GM23338 (cell line): ENCODE data around the gene PSMA7. TPM values are rescaled to one million over a fixed set of nuclear protein-coding genes. Genes with fewer than 3 reads are reported as not detected.

ENCODE experiments used
- ATAC-seq: fragments of 200-7000 bp; cut with Tn5 transposase; 3 replicates; pipeline ENCODE4 v1.9.1; 2020
- DNase-seq: peaks from one replicate; pipeline ENCODE4 v3.0.0-alpha.2; 2015; ENCODE audit warnings: low spot score
- H2AFZ ChIP-seq: fragments of 200-600 bp; sonication (generic); 2 replicates; pipeline ENCODE4 v1.8.0; 2016; ENCODE audit warnings: antibody characterized with exemption, mild to moderate bottlenecking, moderate library complexity
- H3F3A ChIP-seq: fragments of 200-600 bp; sonication (generic); replicated peaks from 2 replicates; pipeline ENCODE4 v1.8.0; 2017; ENCODE audit warnings: antibody characterized with exemption, mixed run types, low read depth
- H3K27ac ChIP-seq: fragments of 200-600 bp; sonication (generic); 2 replicates; pipeline ENCODE4 v1.6.1; 2016; ENCODE audit warnings: low read depth
- H3K27me3 ChIP-seq: fragments of 200-600 bp; sonication (generic); 2 replicates; pipeline ENCODE4 v1.8.0; 2016; ENCODE audit warnings: mild to moderate bottlenecking, mixed run types, moderate library complexity; ENCODE audit not compliant: insufficient read depth
- H3K36me3 ChIP-seq: fragments of 200-600 bp; sonication (generic); 2 replicates; pipeline ENCODE4 v1.8.0; 2016; ENCODE audit warnings: mild to moderate bottlenecking; ENCODE audit not compliant: insufficient read depth
- H3K4me1 ChIP-seq: fragments of 200-600 bp; sonication (generic); 2 replicates; pipeline ENCODE4 v1.8.0; 2016; ENCODE audit warnings: mild to moderate bottlenecking, moderate library complexity; ENCODE audit not compliant: insufficient read depth
- H3K4me2 ChIP-seq: fragments of 200-600 bp; sonication (generic); 2 replicates; pipeline ENCODE4 v1.7.1; 2017; ENCODE audit warnings: mixed run types
- H3K4me3 ChIP-seq: fragments of 200-600 bp; sonication (generic); 2 replicates; pipeline ENCODE4 v1.6.1; 2016; ENCODE audit warnings: mixed run types
- H3K79me2 ChIP-seq: fragments of 200-600 bp; sonication (generic); replicated peaks from 2 replicates; pipeline ENCODE4 v1.8.0; 2017; ENCODE audit warnings: mild to moderate bottlenecking; ENCODE audit not compliant: insufficient read depth
- H3K9me2 ChIP-seq: fragments of 200-600 bp; sonication (generic); 2 replicates; pipeline ENCODE4 v1.8.0; 2017; ENCODE audit not compliant: insufficient read depth
- H4K20me1 ChIP-seq: fragments of 200-600 bp; sonication (generic); replicated peaks from 2 replicates; pipeline ENCODE4 v1.8.0; 2017; ENCODE audit warnings: mild to moderate bottlenecking; ENCODE audit not compliant: insufficient read depth
- H3K27ac Mint-ChIP-seq: 2 replicates; pipeline ENCODE4 v1.8.0; 2020; ENCODE audit warnings: inconsistent platforms, mild to moderate bottlenecking, moderate library complexity, mixed read lengths
- H3K27me3 Mint-ChIP-seq: 3 replicates; pipeline ENCODE4 v1.8.0; 2022; ENCODE audit warnings: low read depth, mild to moderate bottlenecking, moderate library complexity, mixed read lengths, inconsistent platforms; ENCODE audit not compliant: insufficient read depth, poor library complexity
- H3K36me3 Mint-ChIP-seq: 3 replicates; pipeline ENCODE4 v1.8.0; 2021; ENCODE audit warnings: low read depth, mild to moderate bottlenecking, inconsistent platforms, moderate library complexity, mixed read lengths
- H3K4me1 Mint-ChIP-seq: 3 replicates; pipeline ENCODE4 v1.8.0; 2020; ENCODE audit warnings: mild to moderate bottlenecking, inconsistent platforms, mixed read lengths
- H3K4me3 Mint-ChIP-seq: 3 replicates; pipeline ENCODE4 v1.8.0; 2021; ENCODE audit warnings: moderate library complexity, mild to moderate bottlenecking, inconsistent platforms, mixed read lengths
- H3K9me3 Mint-ChIP-seq: 3 replicates; pipeline ENCODE4 v1.8.0; 2020; ENCODE audit warnings: moderate library complexity, mild to moderate bottlenecking, inconsistent platforms, mixed read lengths
- CREB1 ChIP-seq: fragments of 250-450 bp; sonication (Bioruptor Pico); IDR thresholded peaks from 2 replicates; pipeline ENCODE4 v1.5.0; 2020; ENCODE audit warnings: low read depth, mild to moderate bottlenecking, moderate library complexity
- CTCF ChIP-seq, 2 experiments: fragments of 200-600 bp in 1 of 2; sonication (generic) in 1 of 2; conservative IDR thresholded peaks; 2 replicates each; pipeline versions ENCODE4 v1.5.1 to v1.6.1; 2016 to 2017; ENCODE audit warnings: antibody characterized with exemption in 2 of 2, low read depth in 2 of 2, mild to moderate bottlenecking in 2 of 2, moderate library complexity in 1 of 2
- ETS1 ChIP-seq: IDR thresholded peaks from 2 replicates; pipeline ENCODE4 v1.6.1; 2016; ENCODE audit warnings: antibody characterized with exemption
- EZH2 ChIP-seq: fragments of 200-600 bp; sonication (generic); IDR thresholded peaks from one replicate; pipeline ENCODE4 v1.8.0; 2017; ENCODE audit warnings: antibody characterized with exemption, mild to moderate bottlenecking, low read depth; ENCODE audit not compliant: unreplicated experiment
- JUNB ChIP-seq: IDR thresholded peaks from one replicate; pipeline ENCODE4 v1.6.1; 2016; ENCODE audit warnings: antibody characterized with exemption; ENCODE audit not compliant: unreplicated experiment
- NANOG ChIP-seq: IDR thresholded peaks from 2 replicates; pipeline ENCODE4 v1.6.1; 2016; ENCODE audit warnings: antibody characterized with exemption, borderline replicate concordance
- POLR2AphosphoS5 ChIP-seq: IDR thresholded peaks from 2 replicates; pipeline ENCODE4 v1.6.1; 2016; ENCODE audit warnings: antibody characterized with exemption, low read depth
- REST ChIP-seq: IDR thresholded peaks from one replicate; pipeline ENCODE4 v1.6.1; 2018; ENCODE audit warnings: antibody characterized with exemption; ENCODE audit not compliant: unreplicated experiment
- STAT1 ChIP-seq: IDR thresholded peaks from one replicate; pipeline ENCODE4 v1.6.1; 2016; ENCODE audit warnings: antibody characterized with exemption; ENCODE audit not compliant: unreplicated experiment
- ZNF114 ChIP-seq: fragments of 250-450 bp; sonication (Bioruptor Pico); IDR thresholded peaks from 2 replicates; pipeline ENCODE4 v1.5.0; 2020; ENCODE audit warnings: mild to moderate bottlenecking, moderate library complexity
- ZNF331 ChIP-seq: fragments of 250-450 bp; sonication (Bioruptor Pico); IDR thresholded peaks from 2 replicates; pipeline ENCODE4 v1.5.0; 2020; ENCODE audit warnings: low read depth, mild to moderate bottlenecking, moderate library complexity
- ZNF462 ChIP-seq: fragments of 250-450 bp; sonication (Bioruptor Pico); IDR thresholded peaks from 2 replicates; pipeline ENCODE4 v1.5.0; 2020; ENCODE audit warnings: mild to moderate bottlenecking, moderate library complexity
- polyA plus RNA-seq: library from polyadenylated mRNA; unstranded; fragments of >200 nt; fragmentation: Nextera tagmentation; extraction: Ambion mirVana; gene quantifications from 2 replicates; pipeline ENCODE4 v1.2.1, GENCODE V29; 2016
- total RNA-seq: library from RNA; depleted of rRNA; stranded (reverse); fragments of >200 nt; shearing (Covaris generic); gene quantifications from 2 replicates; pipeline ENCODE4 v1.2.3, GENCODE V29; 2014

Gene PSMA7
- total and polyA plus RNA-seq, 2 experiments from 2014 or later: 357 to 628 TPM

- DNase-seq: no peak
Observed at GRCh38 chr20:62170536-62170935, 27.3 kb upstream of the PSMA7 start.

More at GRCh38 chr20:62170536-62170935, 27.3 kb upstream of the PSMA7 start:
- no peaks in the 10 kb centered on the region for H3K27me3 ChIP-seq
- no peak overlapping the region for H3K27ac Mint-ChIP-seq
- H3K36me3 ChIP-seq: peaks cover 10% of the 10 kb centered on the region; the same call in 1 of the 2 replicates
- H3K4me3 Mint-ChIP-seq: no peak overlapping the region
- no peaks in the 10 kb centered on the region for H3K79me2 ChIP-seq
- TF ChIP-seq ZNF114 (CRISPR knock-in tag): no peak
- no peak for TF ChIP-seq NANOG
- TF ChIP-seq POLR2AphosphoS5: no peak
- TF ChIP-seq ZNF462: no peak
- no peak for TF ChIP-seq STAT1
- no peak for TF ChIP-seq EZH2
- no peak for TF ChIP-seq REST
- no peak for TF ChIP-seq CTCF (conservative IDR thresholded peaks at IDR 0.05; ENCODE audit: low read depth in 2 of 2)
- no peak for TF ChIP-seq ZNF331 (CRISPR knock-in tag)
- TF ChIP-seq CREB1 (CRISPR knock-in tag): no peak
- no peak for TF ChIP-seq JUNB
- no peak for TF ChIP-seq ETS1
- H3K4me1 ChIP-seq: no peaks in the 10 kb centered on the region
- H3K9me2 ChIP-seq: no peaks in the 10 kb centered on the region
- ATAC-seq: no peak
- H3K4me1 Mint-ChIP-seq: no peaks in the 10 kb centered on the region
- H3K27ac ChIP-seq: no peak overlapping the region
- H3K36me3 Mint-ChIP-seq: peaks cover 35% of the 10 kb centered on the region
- H3F3A ChIP-seq: no peaks in the 10 kb centered on the region
- peaks cover 22% of the 10 kb centered on the region for H3K27me3 Mint-ChIP-seq
- H3K4me2 ChIP-seq: no peak overlapping the region
- no peaks in the 10 kb centered on the region; the same call in 2 of the 3 replicates for H3K9me3 Mint-ChIP-seq
- no peak overlapping the region for H3K4me3 ChIP-seq
- H2AFZ ChIP-seq: no peak overlapping the region
- H4K20me1 ChIP-seq: no peaks in the 10 kb centered on the region; the same call in 1 of the 2 replicates
